Tibial artery (tissue), 4 donors: ENCODE data around the gene TSPAN15.
A peak's percentile ranks its signal among the peaks of the same experiment; 100 is the strongest.
"Not testable (repeated sequence)": the region's sequence is repeated elsewhere in the genome, so short reads cannot be mapped to it uniquely, and the experiment has no call there.

ENCODE experiments used
- DNase-seq, 2 donors: peaks; one replicate each; pipeline ENCODE4 v3.0.0-alpha.2; 2019
- H3K27ac ChIP-seq, 2 donors: fragments of 200-600 bp; sonication (generic) in 1 of 2; 1 replicate in 1 of 2; 2 replicates in 1 of 2; pipeline ENCODE4 v1.5.1; 2018 to 2019; ENCODE audit warnings: mild to moderate bottlenecking in 1 of 2
- H3K27me3 ChIP-seq, 2 donors: fragments of 200-600 bp; sonication (generic) in 1 of 2; one replicate each; pipeline versions ENCODE4 v1.5.1 to v1.6.0; 2016 to 2019
- H3K36me3 ChIP-seq, 3 donors: fragments of 200-600 bp; sonication (generic) in 2 of 3; one replicate each; pipeline ENCODE4 v1.5.1; 2016 to 2019; ENCODE audit warnings: mild to moderate bottlenecking in 2 of 3
- H3K4me1 ChIP-seq, 4 donors: fragments of 200-600 bp; sonication (generic) in 2 of 4; 1 replicate in 3 of 4; 2 replicates in 1 of 4; pipeline ENCODE4 v1.5.1; 2016 to 2019
- H3K4me3 ChIP-seq, 2 donors: fragments of 200-600 bp; sonication (generic) in 1 of 2; 1 replicate in 1 of 2; 2 replicates in 1 of 2; pipeline ENCODE4 v1.5.1; 2018 to 2019; ENCODE audit warnings: mild to moderate bottlenecking in 2 of 2
- H3K9me3 ChIP-seq, 3 donors: fragments of 200-600 bp; sonication (generic) in 1 of 3; one replicate each; pipeline ENCODE4 v1.5.1; 2016 to 2019
- intact Hi-C: fragments of 100-400 bp; cut with DNase I; formaldehyde crosslinking; loops from one replicate; pipeline ENCODE4 v1.15.0; 2023; ENCODE audit warnings: low total_unique reads
- TF ChIP-seq, protein P1 (sequence below), 2 experiments: fragments of 200-600 bp in 1 of 2; fragments of 450-650 bp in 1 of 2; IDR thresholded peaks; one replicate each; pipeline ENCODE4 v1.5.1; 2017 to 2019; ENCODE audit warnings: antibody characterized with exemption in 2 of 2, mild to moderate bottlenecking in 1 of 2, moderate library complexity in 1 of 2

TSPAN15 gene

DNA sequence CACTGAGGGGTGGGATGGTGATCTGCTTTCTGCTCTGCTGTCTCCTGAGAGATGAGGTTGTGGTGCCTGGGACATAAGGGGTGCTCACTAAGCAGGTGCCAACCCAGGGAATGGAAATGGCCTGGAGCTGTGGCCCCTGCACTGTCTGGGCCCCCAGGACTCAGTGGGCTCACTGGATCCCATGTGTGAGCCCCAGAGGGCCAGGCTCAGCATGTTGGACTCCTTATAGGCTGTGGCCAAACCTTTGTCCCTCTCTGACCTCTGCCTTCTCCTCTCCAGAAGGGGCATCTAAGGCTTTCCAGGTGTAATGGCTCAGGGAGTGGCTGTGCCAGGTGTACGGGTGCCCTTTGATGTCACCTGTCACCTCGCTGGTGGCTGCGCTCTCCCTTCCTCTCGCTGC lies 65.5 kb downstream of the TSPAN15 start:
- no peak overlapping the region for H3K27ac ChIP-seq
- no peak overlapping the region for H3K4me3 ChIP-seq
- no peaks in the 10 kb centered on the region for H3K36me3 ChIP-seq
- H3K4me1 ChIP-seq: no peaks in the 10 kb centered on the region
- TF ChIP-seq, protein P1, sequence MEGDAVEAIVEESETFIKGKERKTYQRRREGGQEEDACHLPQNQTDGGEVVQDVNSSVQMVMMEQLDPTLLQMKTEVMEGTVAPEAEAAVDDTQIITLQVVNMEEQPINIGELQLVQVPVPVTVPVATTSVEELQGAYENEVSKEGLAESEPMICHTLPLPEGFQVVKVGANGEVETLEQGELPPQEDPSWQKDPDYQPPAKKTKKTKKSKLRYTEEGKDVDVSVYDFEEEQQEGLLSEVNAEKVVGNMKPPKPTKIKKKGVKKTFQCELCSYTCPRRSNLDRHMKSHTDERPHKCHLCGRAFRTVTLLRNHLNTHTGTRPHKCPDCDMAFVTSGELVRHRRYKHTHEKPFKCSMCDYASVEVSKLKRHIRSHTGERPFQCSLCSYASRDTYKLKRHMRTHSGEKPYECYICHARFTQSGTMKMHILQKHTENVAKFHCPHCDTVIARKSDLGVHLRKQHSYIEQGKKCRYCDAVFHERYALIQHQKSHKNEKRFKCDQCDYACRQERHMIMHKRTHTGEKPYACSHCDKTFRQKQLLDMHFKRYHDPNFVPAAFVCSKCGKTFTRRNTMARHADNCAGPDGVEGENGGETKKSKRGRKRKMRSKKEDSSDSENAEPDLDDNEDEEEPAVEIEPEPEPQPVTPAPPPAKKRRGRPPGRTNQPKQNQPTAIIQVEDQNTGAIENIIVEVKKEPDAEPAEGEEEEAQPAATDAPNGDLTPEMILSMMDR (IDR thresholded peaks at IDR 0.05): no peak
- intact Hi-C loops: loop anchor here (5.0 kb wide), 1 partner anchor 121 kb away; no protein-coding TSS in a partner anchor
- DNase-seq: peak in 1 of 2 donors; percentile 17
- H3K27me3 ChIP-seq: no peaks in the 10 kb centered on the region
- no peaks in the 10 kb centered on the region for H3K9me3 ChIP-seq

DNA sequence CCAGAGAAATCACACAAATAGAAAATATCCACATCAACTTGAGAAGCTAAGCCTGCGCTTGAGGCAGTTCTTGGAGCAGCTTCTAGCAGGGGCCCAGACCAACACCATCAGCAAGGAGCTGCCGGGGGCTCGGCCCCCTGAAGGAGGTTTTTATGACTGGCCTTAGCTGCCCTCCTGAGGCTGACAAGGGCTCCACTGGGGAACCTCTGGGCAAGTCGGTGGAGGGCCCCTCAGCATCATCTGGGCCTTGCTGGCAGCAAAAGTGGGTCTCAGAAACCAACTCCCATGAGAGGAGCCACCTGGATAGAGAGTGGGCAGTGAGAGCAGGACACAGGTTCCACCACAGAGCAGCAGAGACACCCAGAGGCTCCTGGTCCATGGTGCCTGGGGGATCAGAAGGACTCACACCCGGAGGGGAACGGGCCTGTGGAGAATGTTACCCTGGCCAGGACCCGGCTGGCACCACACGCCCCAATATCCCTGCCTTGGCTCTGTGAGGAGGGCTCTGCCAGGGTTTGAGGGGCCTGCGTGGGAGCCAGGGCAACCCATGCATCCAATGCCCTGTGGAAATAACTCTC lies 66.1 kb downstream of the TSPAN15 start:
- intact Hi-C loops: loop anchor here (5.0 kb wide), 1 partner anchor 120 kb away; no protein-coding TSS in a partner anchor
- H3K36me3 ChIP-seq: no peaks in the 10 kb centered on the region

DNA sequence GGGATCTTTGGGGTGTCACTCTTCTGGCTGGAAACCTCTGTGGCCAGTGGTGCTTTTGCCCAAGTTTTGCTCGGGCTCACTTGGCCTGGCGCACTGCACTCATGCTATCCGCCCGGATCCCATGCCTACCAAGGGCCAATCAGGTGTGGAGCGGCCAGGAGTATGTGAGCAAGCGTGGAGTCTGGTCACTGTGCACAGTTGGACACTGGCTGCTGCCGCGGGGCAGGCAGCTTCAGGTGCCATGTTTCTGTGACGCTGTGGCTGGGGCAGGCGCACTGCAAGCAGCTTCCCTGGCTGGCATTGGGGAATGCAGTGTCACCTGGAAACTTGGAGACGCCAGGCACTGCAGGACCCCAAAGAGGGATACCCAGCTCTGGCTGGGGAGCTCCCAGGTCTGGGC lies 76.7 kb downstream of the TSPAN15 start:
- Histone ChIP-seq H3K36me3 (no peaks in the 10 kb centered on the region), H3K27me3 (no peaks in the 10 kb centered on the region), H3K9me3 (no peaks in the 10 kb centered on the region), H3K4me1 (no peaks in the 10 kb centered on the region), H3K27ac (no peak overlapping the region), H3K4me3 (no peak overlapping the region)
- DNase-seq: no peak
- TF ChIP-seq, protein P1 (IDR thresholded peaks at IDR 0.05): no peak
- intact Hi-C loops: no loop called here

More for the DNA sequence above, 66.1 kb downstream of the TSPAN15 start:
- H3K4me3 ChIP-seq: no peak overlapping the region
- DNase-seq: peak in 1 of 2 donors; percentile 45
- H3K4me1 ChIP-seq: no peaks in the 10 kb centered on the region
- no peaks in the 10 kb centered on the region for H3K27me3 ChIP-seq
- no peaks in the 10 kb centered on the region for H3K9me3 ChIP-seq
- TF ChIP-seq, protein P1 (IDR thresholded peaks at IDR 0.05): no peak
- no peak overlapping the region for H3K27ac ChIP-seq

DNA sequence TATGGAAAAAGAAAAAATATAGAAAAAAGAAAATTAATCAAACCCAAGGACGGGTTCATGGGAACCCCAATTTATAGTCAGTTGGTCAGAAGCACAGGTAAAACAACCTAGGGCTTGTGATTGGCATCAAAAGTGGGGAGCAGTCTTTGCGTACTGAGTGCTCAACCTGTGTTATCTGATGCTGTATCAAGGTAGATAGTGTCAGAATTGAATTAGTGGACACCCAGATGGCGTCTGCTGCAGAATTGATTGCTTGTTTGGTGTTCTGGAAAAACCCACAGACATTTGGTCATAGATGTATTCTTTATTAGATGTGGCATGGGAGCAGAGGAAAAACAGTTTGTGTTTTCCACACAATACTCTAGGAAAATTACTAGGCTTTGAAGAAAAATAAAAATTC lies 82.4 kb downstream of the TSPAN15 start:
- Histone ChIP-seq H3K36me3 (no peaks in the 10 kb centered on the region), H3K4me1 (no peaks in the 10 kb centered on the region), H3K4me3 (no peak overlapping the region), H3K27ac (no peak overlapping the region), H3K27me3 (no peaks in the 10 kb centered on the region), H3K9me3 (peaks cover 0 to 8% (median 0%) of the 10 kb centered on the region in 3 donors)
- TF ChIP-seq, protein P1 (IDR thresholded peaks at IDR 0.05): no peak
- DNase-seq: no peak
- intact Hi-C loops: no loop called here

DNA sequence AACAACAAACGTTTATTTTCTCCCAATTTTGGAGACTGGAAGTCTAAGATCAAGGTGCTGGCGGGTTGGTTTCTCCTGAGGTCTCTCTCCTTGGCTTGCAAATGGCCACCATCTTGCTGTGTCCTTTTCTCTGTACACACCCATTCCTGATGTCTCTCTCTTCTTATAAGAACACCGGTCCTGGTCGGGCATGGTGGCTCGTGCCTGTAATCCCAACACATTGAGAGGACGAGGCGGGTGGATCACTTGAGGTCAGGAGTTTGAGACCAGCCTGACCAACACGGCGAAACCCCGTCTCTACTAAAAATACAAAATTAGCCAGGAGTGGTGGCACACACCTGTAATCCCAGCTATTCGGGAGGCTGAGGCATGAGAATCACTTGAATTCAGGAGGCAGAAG lies 85.3 kb downstream of the TSPAN15 start:
- intact Hi-C loops, H3K4me3 ChIP-seq, H3K4me1 ChIP-seq, DNase-seq, H3K27ac ChIP-seq, H3K9me3 ChIP-seq, H3K36me3 ChIP-seq, H3K27me3 ChIP-seq: not testable (repeated sequence)

DNA sequence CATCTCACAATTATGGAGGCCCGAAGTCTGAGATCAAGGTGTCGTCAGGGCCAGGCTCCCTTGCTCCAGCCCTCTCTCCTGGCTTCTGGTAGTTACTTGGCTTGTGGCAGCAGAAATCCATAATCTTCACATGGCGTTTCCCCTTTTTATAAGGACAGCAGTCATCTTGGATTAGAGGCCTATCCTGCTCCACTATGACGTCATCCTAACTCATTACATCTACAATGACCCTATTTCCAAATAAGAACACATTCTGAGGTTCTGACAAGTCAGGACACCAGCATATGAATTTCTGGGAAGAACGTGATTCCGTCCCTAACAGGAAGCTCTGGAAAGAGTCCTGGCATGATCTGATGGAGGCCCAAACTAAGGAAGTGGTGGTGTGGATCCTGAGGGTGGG lies 86.2 kb downstream of the TSPAN15 start:
- intact Hi-C loops: no loop called here
- TF ChIP-seq, protein P1 (IDR thresholded peaks at IDR 0.05): no peak
- H3K27me3 ChIP-seq: no peaks in the 10 kb centered on the region
- no peaks in the 10 kb centered on the region for H3K4me1 ChIP-seq
- DNase-seq: no peak
- no peaks in the 10 kb centered on the region for H3K36me3 ChIP-seq
- H3K27ac ChIP-seq: no peak overlapping the region
- H3K9me3 ChIP-seq: peaks cover 0 to 8% (median 0%) of the 10 kb centered on the region in 3 donors
- no peak overlapping the region for H3K4me3 ChIP-seq
